NB4 (cell line): ENCODE data around the gene ZSWIM6.

ENCODE experiments used
- MYC ChIP-seq: IDR thresholded peaks from 2 replicates; pipeline ENCODE4 v1.6.1; 2011; ENCODE audit warnings: low read depth, low read length
- TF ChIP-seq, protein P1 (sequence below): IDR thresholded peaks from one replicate; pipeline ENCODE4 v1.5.1; 2012; ENCODE audit warnings: low read depth, low read length

DNA sequence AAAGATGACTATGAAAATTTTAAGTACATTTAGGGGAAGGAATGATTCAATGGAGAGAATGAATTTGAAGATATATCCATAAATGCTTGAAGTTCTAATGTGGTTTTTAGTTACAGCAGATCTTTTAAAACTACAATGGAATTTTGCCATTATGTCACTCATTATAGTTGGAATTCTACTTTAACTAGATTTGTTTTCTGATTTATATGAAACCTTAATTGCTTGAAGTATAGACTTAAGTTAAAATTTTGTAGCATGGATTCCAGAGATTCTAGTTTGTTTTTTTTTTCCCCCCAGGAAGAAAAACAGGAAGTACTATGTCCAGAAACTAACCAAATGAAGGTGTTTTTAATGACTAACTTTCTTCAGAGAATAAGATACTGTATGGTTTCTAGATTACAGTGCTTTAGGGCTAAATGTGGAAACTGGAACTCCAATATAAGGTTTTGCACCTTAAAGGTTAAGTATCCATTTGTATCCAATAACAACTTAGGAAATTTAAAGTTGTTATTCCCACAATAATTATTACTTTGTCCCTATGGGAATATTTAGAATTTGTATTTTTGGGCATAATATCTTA is 70.3 kb downstream of the ZSWIM6 start:
- TF ChIP-seq, protein P1, sequence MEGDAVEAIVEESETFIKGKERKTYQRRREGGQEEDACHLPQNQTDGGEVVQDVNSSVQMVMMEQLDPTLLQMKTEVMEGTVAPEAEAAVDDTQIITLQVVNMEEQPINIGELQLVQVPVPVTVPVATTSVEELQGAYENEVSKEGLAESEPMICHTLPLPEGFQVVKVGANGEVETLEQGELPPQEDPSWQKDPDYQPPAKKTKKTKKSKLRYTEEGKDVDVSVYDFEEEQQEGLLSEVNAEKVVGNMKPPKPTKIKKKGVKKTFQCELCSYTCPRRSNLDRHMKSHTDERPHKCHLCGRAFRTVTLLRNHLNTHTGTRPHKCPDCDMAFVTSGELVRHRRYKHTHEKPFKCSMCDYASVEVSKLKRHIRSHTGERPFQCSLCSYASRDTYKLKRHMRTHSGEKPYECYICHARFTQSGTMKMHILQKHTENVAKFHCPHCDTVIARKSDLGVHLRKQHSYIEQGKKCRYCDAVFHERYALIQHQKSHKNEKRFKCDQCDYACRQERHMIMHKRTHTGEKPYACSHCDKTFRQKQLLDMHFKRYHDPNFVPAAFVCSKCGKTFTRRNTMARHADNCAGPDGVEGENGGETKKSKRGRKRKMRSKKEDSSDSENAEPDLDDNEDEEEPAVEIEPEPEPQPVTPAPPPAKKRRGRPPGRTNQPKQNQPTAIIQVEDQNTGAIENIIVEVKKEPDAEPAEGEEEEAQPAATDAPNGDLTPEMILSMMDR, result no peak
- TF ChIP-seq MYC, result no peak
